HAP-1 (cell line): Measurements from ENCODE around the gene RFX8.
A peak's percentile ranks its signal among the peaks of the same experiment; 100 is the strongest.

Experiments
- DNase-seq, 2 experiments: peaks; one replicate each; pipeline ENCODE4 v3.0.0-alpha.2; 2016 to 2020; ENCODE audit warnings: low spot score in 2 of 2
- H3K27me3 ChIP-seq: fragments of 250-450 bp; sonication (Bioruptor Pico); 2 replicates; pipeline ENCODE4 v1.5.1; 2020; ENCODE audit warnings: low read depth, mild to moderate bottlenecking, moderate library complexity
- H3K36me3 ChIP-seq: fragments of 250-450 bp; sonication (Bioruptor Pico); replicated peaks from 2 replicates; pipeline ENCODE4 v1.5.1; 2020; ENCODE audit warnings: mild to moderate bottlenecking
- H3K4me1 ChIP-seq: fragments of 250-450 bp; sonication (Bioruptor Pico); 2 replicates; pipeline ENCODE4 v1.5.1; 2020; ENCODE audit warnings: mild to moderate bottlenecking
- H3K4me3 ChIP-seq: fragments of 250-450 bp; sonication (Bioruptor Pico); 2 replicates; pipeline ENCODE4 v1.5.1; 2020; ENCODE audit warnings: mild to moderate bottlenecking, moderate library complexity
- H3K9me3 ChIP-seq: fragments of 250-450 bp; sonication (Bioruptor Pico); 2 replicates; pipeline ENCODE4 v1.5.1; 2020; ENCODE audit warnings: mild to moderate bottlenecking, moderate library complexity
- in situ Hi-C: fragments of 300-500 bp; cut with MboI; formaldehyde crosslinking; loops from 3 replicates; pipeline ENCODE4 v1.14.3; 2020; ENCODE audit warnings: low sequenced_read_pairs, inconsistent platforms, mixed read lengths

RFX8 gene

GRCh38 chr2:101403745-101404144 lies 71.2 kb downstream of the RFX8 start:
- DNase-seq, result no peak
- no peaks in the 10 kb centered on the region for H3K4me1 ChIP-seq
- H3K27me3 ChIP-seq, result peaks cover 7% of the 10 kb centered on the region; the same call in 1 of the 2 replicates
- no peaks in the 10 kb centered on the region for H3K36me3 ChIP-seq
- in situ Hi-C loops, result no loop called here
- no peak overlapping the region for H3K4me3 ChIP-seq
- no peaks in the 10 kb centered on the region for H3K9me3 ChIP-seq

- Histone ChIP-seq H3K9me3 (no peaks in the 10 kb centered on the region), H3K4me1 (no peaks in the 10 kb centered on the region), H3K27me3 (peaks cover 10% of the 10 kb centered on the region; the same call in 1 of the 2 replicates), H3K36me3 (no peaks in the 10 kb centered on the region), H3K4me3 (no peak overlapping the region)
- no peak for DNase-seq
- in situ Hi-C loops, result no loop called here
These were observed 72.3 kb downstream of the RFX8 start for GRCh38 chr2:101402630-101403029.

- in situ Hi-C loops, result no loop called here
- no peak overlapping the region for H3K4me3 ChIP-seq
- H3K9me3 ChIP-seq, result no peaks in the 10 kb centered on the region
- no peaks in the 10 kb centered on the region for H3K4me1 ChIP-seq
- no peak for DNase-seq
- peaks cover 17% of the 10 kb centered on the region; the same call in 1 of the 2 replicates for H3K27me3 ChIP-seq
- no peaks in the 10 kb centered on the region for H3K36me3 ChIP-seq
These were observed 73.0 kb downstream of the RFX8 start for GRCh38 chr2:101401906-101402305.

GRCh38 chr2:101401326-101401665 lies 73.6 kb downstream of the RFX8 start:
- in situ Hi-C loops, result no loop called here
- Histone ChIP-seq H3K9me3 (no peaks in the 10 kb centered on the region), H3K4me1 (no peaks in the 10 kb centered on the region), H3K4me3 (no peak overlapping the region), H3K27me3 (peaks cover 18% of the 10 kb centered on the region; the same call in 1 of the 2 replicates), H3K36me3 (no peaks in the 10 kb centered on the region)
- DNase-seq, result no peak

- Histone ChIP-seq H3K4me1 (no peaks in the 10 kb centered on the region), H3K4me3 (no peak overlapping the region)
These were observed 74.2 kb downstream of the RFX8 start for GRCh38 chr2:101400506-101401325.

GRCh38 chr2:101400048-101400447 lies 74.9 kb downstream of the RFX8 start:
- DNase-seq, result no peak
- no peak overlapping the region for H3K4me3 ChIP-seq
- H3K4me1 ChIP-seq, result no peaks in the 10 kb centered on the region
- H3K27me3 ChIP-seq, result peaks cover 18% of the 10 kb centered on the region; the same call in 1 of the 2 replicates
- H3K36me3 ChIP-seq, result no peaks in the 10 kb centered on the region
- in situ Hi-C loops, result no loop called here
- H3K9me3 ChIP-seq, result no peaks in the 10 kb centered on the region

More at GRCh38 chr2:101400506-101401325, 74.2 kb downstream of the RFX8 start:
- in situ Hi-C loops, result no loop called here
- no peak for DNase-seq
- no peaks in the 10 kb centered on the region for H3K9me3 ChIP-seq
- no peaks in the 10 kb centered on the region for H3K36me3 ChIP-seq
- H3K27me3 ChIP-seq, result peaks cover 18% of the 10 kb centered on the region; the same call in 1 of the 2 replicates

GRCh38 chr2:101399021-101399799 lies 75.7 kb downstream of the RFX8 start:
- peaks cover 18% of the 10 kb centered on the region; the same call in 1 of the 2 replicates for H3K27me3 ChIP-seq
- no peak overlapping the region for H3K4me3 ChIP-seq
- no peak for DNase-seq
- no peaks in the 10 kb centered on the region for H3K9me3 ChIP-seq
- H3K4me1 ChIP-seq, result no peaks in the 10 kb centered on the region
- in situ Hi-C loops, result no loop called here
- H3K36me3 ChIP-seq, result no peaks in the 10 kb centered on the region

GRCh38 chr2:101398116-101398821 lies 76.6 kb downstream of the RFX8 start:
- DNase-seq, result no peak
- no peak overlapping the region for H3K4me3 ChIP-seq
- in situ Hi-C loops, result no loop called here
- H3K27me3 ChIP-seq, result peaks cover 18% of the 10 kb centered on the region; the same call in 1 of the 2 replicates
- no peaks in the 10 kb centered on the region for H3K4me1 ChIP-seq
- no peaks in the 10 kb centered on the region for H3K36me3 ChIP-seq
- no peaks in the 10 kb centered on the region for H3K9me3 ChIP-seq

- peaks cover 18% of the 10 kb centered on the region; the same call in 1 of the 2 replicates for H3K27me3 ChIP-seq
- no peak overlapping the region for H3K4me3 ChIP-seq
- H3K36me3 ChIP-seq, result no peaks in the 10 kb centered on the region
- H3K9me3 ChIP-seq, result no peaks in the 10 kb centered on the region
- no peaks in the 10 kb centered on the region for H3K4me1 ChIP-seq
- in situ Hi-C loops, result no loop called here
- no peak for DNase-seq
These were observed 78.6 kb downstream of the RFX8 start for GRCh38 chr2:101396316-101396717.

- H3K9me3 ChIP-seq, result no peaks in the 10 kb centered on the region
- H3K36me3 ChIP-seq, result no peaks in the 10 kb centered on the region
- no peak for DNase-seq
- no peaks in the 10 kb centered on the region for H3K4me1 ChIP-seq
- peaks cover 18% of the 10 kb centered on the region; the same call in 1 of the 2 replicates for H3K27me3 ChIP-seq
- in situ Hi-C loops, result no loop called here
- no peak overlapping the region for H3K4me3 ChIP-seq
These were observed 79.2 kb downstream of the RFX8 start for GRCh38 chr2:101395545-101396315.

- H3K36me3 ChIP-seq, result no peaks in the 10 kb centered on the region
- H3K4me1 ChIP-seq, result peaks cover 6% of the 10 kb centered on the region; the same call in 1 of the 2 replicates
- peaks cover 26% of the 10 kb centered on the region for H3K27me3 ChIP-seq
- DNase-seq, result no peak
- in situ Hi-C loops, result no loop called here
- no peak overlapping the region for H3K4me3 ChIP-seq
- H3K9me3 ChIP-seq, result no peaks in the 10 kb centered on the region
These were observed 86.7 kb downstream of the RFX8 start for GRCh38 chr2:101388232-101388631.

- no peaks in the 10 kb centered on the region for H3K9me3 ChIP-seq
- peaks cover 26% of the 10 kb centered on the region for H3K27me3 ChIP-seq
- H3K36me3 ChIP-seq, result no peaks in the 10 kb centered on the region
- in situ Hi-C loops, result no loop called here
- peak; percentile 37 to 77 for DNase-seq
- peaks cover 6% of the 10 kb centered on the region; the same call in 1 of the 2 replicates for H3K4me1 ChIP-seq
- H3K4me3 ChIP-seq, result peak within 1 kb of the TSS; percentile 31
These were observed 87.6 kb downstream of the RFX8 start, which contains the start of gene CREG2 for GRCh38 chr2:101387151-101387834. Gene CREG2, minus strand, starts transcription at chr2:101387503. Its CDS starts 46 bp downstream, at chr2:101387457.
